SK-N-SH treated with all-trans-retinoic acid at 6 μM for 48 hours (cell line): ENCODE results near the gene EML1.

ENCODE experiments used
- ATAC-seq: fragments of 200-7000 bp; cut with Tn5 transposase; 3 replicates; pipeline ENCODE4 v1.9.1; 2020; ENCODE audit warnings: mild to moderate bottlenecking, moderate library complexity
- ARNTL ChIP-seq: fragments of 450-650 bp; formaldehyde crosslinking; IDR thresholded peaks from 2 replicates; pipeline ENCODE4 v1.5.0; 2020; ENCODE audit warnings: low read depth, mild to moderate bottlenecking, moderate library complexity, borderline replicate concordance
- BACH2 ChIP-seq: fragments of 250-450 bp; sonication (Bioruptor Pico); IDR thresholded peaks from 2 replicates; pipeline ENCODE4 v1.9.0; 2021; ENCODE audit warnings: mild to moderate bottlenecking, borderline replicate concordance
- CREB5 ChIP-seq: fragments of 250-450 bp; sonication (Bioruptor Pico); IDR thresholded peaks from 2 replicates; pipeline ENCODE4 v1.5.1; 2020; ENCODE audit warnings: low read depth, mild to moderate bottlenecking, moderate library complexity
- CSDC2 ChIP-seq: fragments of 250-450 bp; sonication (Bioruptor Pico); IDR thresholded peaks from 2 replicates; pipeline ENCODE4 v1.5.0; 2020; ENCODE audit warnings: mild to moderate bottlenecking, moderate library complexity
- CSRNP3 ChIP-seq: fragments of 250-450 bp; sonication (Bioruptor Pico); IDR thresholded peaks from 2 replicates; pipeline ENCODE4 v1.5.1; 2021; ENCODE audit warnings: mild to moderate bottlenecking, moderate library complexity
- GLIS3 ChIP-seq: fragments of 250-450 bp; sonication (Bioruptor Pico); IDR thresholded peaks from 2 replicates; pipeline ENCODE4 v1.5.0; 2020; ENCODE audit warnings: mild to moderate bottlenecking, moderate library complexity
- ISL1 ChIP-seq: fragments of 250-450 bp; sonication (Bioruptor Pico); IDR thresholded peaks from 2 replicates; pipeline ENCODE4 v2.1.2; 2022; ENCODE audit warnings: mild to moderate bottlenecking, moderate library complexity
- OSR1 ChIP-seq: fragments of 250-450 bp; sonication (Bioruptor Pico); IDR thresholded peaks from 2 replicates; pipeline ENCODE4 v1.8.0; 2022; ENCODE audit warnings: moderate library complexity, mild to moderate bottlenecking, inconsistent platforms
- PATZ1 ChIP-seq: fragments of 250-450 bp; sonication (Bioruptor Pico); IDR thresholded peaks from 2 replicates; pipeline ENCODE4 v1.8.0; 2020; ENCODE audit warnings: mild to moderate bottlenecking, moderate library complexity, borderline replicate concordance
- POU6F1 ChIP-seq: fragments of 250-450 bp; sonication (Bioruptor Pico); IDR thresholded peaks from 2 replicates; pipeline ENCODE4 v1.8.0; 2021; ENCODE audit warnings: low read depth, mild to moderate bottlenecking, moderate library complexity, borderline replicate concordance
- PPARA ChIP-seq: fragments of 250-450 bp; sonication (Bioruptor Pico); IDR thresholded peaks from 2 replicates; pipeline ENCODE4 v1.5.0; 2020; ENCODE audit warnings: mild to moderate bottlenecking, borderline replicate concordance
- SNAI2 ChIP-seq: fragments of 250-450 bp; sonication (Bioruptor Pico); IDR thresholded peaks from 2 replicates; pipeline ENCODE4 v1.5.0; 2020; ENCODE audit warnings: mild to moderate bottlenecking, moderate library complexity
- TCF4 ChIP-seq: fragments of 250-450 bp; sonication (Bioruptor Pico); IDR thresholded peaks from 2 replicates; pipeline ENCODE4 v1.8.0; 2021; ENCODE audit warnings: mild to moderate bottlenecking, moderate library complexity, borderline replicate concordance
- TOX ChIP-seq: fragments of 250-450 bp; sonication (Bioruptor Pico); IDR thresholded peaks from 2 replicates; pipeline ENCODE4 v1.8.0; 2021; ENCODE audit warnings: mild to moderate bottlenecking, moderate library complexity, borderline replicate concordance
- TSHZ2 ChIP-seq: fragments of 250-450 bp; sonication (Bioruptor Pico); IDR thresholded peaks from 2 replicates; pipeline ENCODE4 v1.5.0; 2020; ENCODE audit warnings: mild to moderate bottlenecking, moderate library complexity
- ZC3H10 ChIP-seq: fragments of 250-450 bp; sonication (Bioruptor Pico); IDR thresholded peaks from 2 replicates; pipeline ENCODE4 v1.5.1; 2021; ENCODE audit warnings: mild to moderate bottlenecking, moderate library complexity
- ZFP3 ChIP-seq: fragments of 250-450 bp; sonication (Bioruptor Pico); IDR thresholded peaks from 2 replicates; pipeline ENCODE4 v1.5.0; 2020; ENCODE audit warnings: mild to moderate bottlenecking, moderate library complexity
- ZFP30 ChIP-seq: fragments of 450-650 bp; formaldehyde crosslinking; IDR thresholded peaks from 2 replicates; pipeline ENCODE4 v1.5.0; 2022; ENCODE audit warnings: mild to moderate bottlenecking, moderate library complexity
- ZNF565 ChIP-seq: fragments of 450-650 bp; formaldehyde crosslinking; conservative IDR thresholded peaks from 2 replicates; pipeline ENCODE4 v1.5.0; 2020; ENCODE audit warnings: low read depth, mild to moderate bottlenecking, moderate library complexity
- ZNF70 ChIP-seq: fragments of 450-650 bp; formaldehyde crosslinking; IDR thresholded peaks from 2 replicates; pipeline ENCODE4 v1.5.0; 2020; ENCODE audit warnings: mild to moderate bottlenecking, moderate library complexity
- ZNF8 ChIP-seq: fragments of 450-650 bp; formaldehyde crosslinking; IDR thresholded peaks from 2 replicates; pipeline ENCODE4 v1.5.0; 2020; ENCODE audit warnings: mild to moderate bottlenecking, moderate library complexity

The EML1 gene

GRCh38 chr14:99769799-99770198, 23.4 kb upstream of the EML1 start (continued):
- TF ChIP-seq TSHZ2 (CRISPR knock-in tag) (no peak), ARNTL (CRISPR knock-in tag) (no peak), PPARA (CRISPR knock-in tag) (no peak), CSRNP3 (CRISPR knock-in tag) (no peak), ZC3H10 (CRISPR knock-in tag) (no peak), CSDC2 (CRISPR knock-in tag) (no peak), ZNF565 (CRISPR knock-in tag) (no peak), SNAI2 (no peak), ISL1 (CRISPR knock-in tag) (no peak)

GRCh38 chr14:99772371-99773283, 20.6 kb upstream of the EML1 start:
- no peak for ATAC-seq
- TF ChIP-seq ARNTL (CRISPR knock-in tag) = no peak
- TF ChIP-seq GLIS3 (CRISPR knock-in tag) = no peak
- no peak for TF ChIP-seq BACH2 (CRISPR knock-in tag)
- TF ChIP-seq PPARA (CRISPR knock-in tag) = no peak
- TF ChIP-seq SNAI2 = no peak
- no peak for TF ChIP-seq ZFP30 (CRISPR knock-in tag)
- TF ChIP-seq ZFP3 = no peak
- no peak for TF ChIP-seq POU6F1 (CRISPR knock-in tag)
- no peak for TF ChIP-seq ZNF8
- no peak for TF ChIP-seq OSR1 (CRISPR knock-in tag)
- no peak for TF ChIP-seq ZC3H10 (CRISPR knock-in tag)
- no peak for TF ChIP-seq PATZ1 (CRISPR knock-in tag)
- no peak for TF ChIP-seq TOX (CRISPR knock-in tag)
- no peak for TF ChIP-seq CSDC2 (CRISPR knock-in tag)
- TF ChIP-seq ISL1 (CRISPR knock-in tag) = no peak
- no peak for TF ChIP-seq CREB5 (CRISPR knock-in tag)
- TF ChIP-seq TCF4 (CRISPR knock-in tag) = no peak
- no peak for TF ChIP-seq ZNF70 (CRISPR knock-in tag)
- TF ChIP-seq, all 23 proteins: peak for 0
